NCI-H748 (cell line): ENCODE data around the gene SH3GLB1.

Experiments
- DNase-seq: peaks from one replicate; lab custom pipeline; 2025; ENCODE audit not compliant: unreplicated experiment; lab: John Stamatoyannopoulos, UW

Gene SH3GLB1

DNA sequence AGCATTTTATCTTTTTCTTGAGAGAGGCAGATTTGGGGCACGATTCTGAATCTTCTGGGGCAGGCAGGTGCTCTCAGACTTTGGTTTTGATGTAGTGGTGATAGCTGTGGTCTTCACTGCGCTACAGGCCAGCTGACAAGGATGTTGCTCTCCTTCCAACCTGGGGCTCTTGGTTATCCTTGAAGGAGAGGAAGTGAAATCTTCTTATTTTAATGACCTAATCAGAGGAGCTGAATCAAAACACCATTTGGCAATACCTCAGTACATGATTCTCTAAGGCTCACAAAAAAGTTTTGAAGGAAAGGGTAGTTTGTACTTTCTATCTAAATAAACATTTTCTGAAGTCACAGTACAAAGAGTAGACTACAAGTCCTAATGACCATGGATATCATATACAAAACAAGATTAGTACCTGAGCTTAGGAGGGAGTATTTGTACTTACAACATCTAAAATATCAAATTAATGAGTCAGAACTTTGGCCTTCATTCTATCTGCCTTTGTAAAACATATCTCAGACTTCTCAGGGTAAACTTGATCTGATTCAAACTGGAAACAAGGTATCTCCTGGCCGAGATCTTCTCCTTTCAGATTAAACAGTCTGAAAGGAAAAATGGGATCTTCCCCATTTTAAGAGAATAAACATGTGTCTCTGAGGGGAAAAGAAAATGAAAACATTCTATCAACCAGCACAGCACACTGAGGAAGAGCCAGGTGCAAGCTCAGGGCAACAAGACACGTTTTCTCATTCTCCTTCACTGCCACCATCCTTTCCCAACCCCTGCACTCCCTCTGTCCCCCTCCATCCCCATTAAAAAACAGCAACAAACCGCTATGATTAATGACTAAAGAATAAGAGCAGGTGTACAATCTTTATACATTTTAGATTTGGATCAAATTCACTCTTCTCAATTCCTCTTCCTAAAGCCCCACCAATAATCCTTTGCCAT, 69.2 kb downstream of the SH3GLB1 start:
- no peak for DNase-seq

DNA sequence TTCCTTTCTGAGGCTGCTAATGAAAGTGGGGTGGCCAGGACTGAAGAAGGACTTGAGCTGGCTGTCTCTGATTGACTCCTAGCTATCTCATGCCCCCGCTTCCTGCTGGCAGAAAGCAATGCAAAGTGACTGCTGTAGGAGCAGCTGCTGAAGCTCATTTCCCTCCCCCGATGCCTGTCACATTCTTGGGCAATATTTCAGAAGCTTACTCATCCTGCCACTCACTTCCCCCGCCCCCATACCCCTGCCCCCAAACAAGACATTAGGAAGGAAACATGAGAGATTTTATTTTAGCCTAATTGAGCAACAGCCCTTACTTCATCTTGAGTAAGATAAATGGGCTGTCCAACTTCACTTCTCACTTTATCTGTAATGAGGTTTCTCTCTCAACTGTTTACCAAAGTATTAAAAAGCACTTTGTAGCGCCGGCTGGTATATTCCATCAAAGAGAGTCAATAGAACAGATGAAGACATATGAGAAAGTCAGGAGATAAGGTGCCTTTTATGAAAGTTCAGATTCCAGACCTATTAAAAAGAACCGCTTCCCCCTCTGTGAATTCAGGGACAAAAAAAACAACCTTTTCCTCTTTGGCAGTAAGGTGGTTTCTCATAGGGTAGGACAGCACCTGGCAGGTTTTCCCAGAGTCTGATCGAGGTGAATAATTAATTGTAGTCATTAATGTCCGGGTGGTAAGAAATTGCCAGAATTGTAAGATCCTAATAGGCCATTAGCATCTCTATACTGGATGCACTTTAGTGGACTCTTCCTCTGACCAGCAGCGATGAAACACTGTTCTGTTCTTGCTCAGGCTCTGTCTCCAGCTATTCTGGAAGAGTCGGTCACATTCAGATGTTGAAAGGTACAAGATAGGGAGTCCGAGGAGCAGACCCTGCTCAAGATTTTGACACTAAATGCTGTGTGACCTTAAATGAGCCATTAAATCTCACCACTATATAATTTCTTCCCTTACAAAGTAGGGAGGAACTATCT, 70.2 kb downstream of the SH3GLB1 start:
- DNase-seq: peak; percentile 74

DNA sequence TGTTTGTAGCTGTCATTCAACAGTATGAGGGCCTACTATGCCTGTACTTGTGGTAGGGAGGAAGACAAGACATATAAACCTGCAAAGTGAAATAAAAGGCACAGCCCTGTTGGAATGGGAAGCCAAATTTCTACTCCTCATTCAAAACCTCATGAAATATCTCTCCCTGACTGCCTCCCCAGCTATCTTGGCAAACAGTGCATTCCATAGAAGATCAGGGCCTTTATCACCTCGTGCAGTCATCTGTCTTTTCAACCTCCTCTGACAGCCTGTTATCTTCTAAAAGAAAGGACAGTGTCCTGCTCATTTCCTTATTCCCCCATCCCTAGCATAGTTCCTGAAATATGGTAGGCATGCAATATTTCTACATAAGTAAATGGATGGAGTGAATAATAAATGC, 71.0 kb downstream of the SH3GLB1 start:
- DNase-seq: no peak

GRCh38 chr1:86776108-86776507, 71.7 kb downstream of the SH3GLB1 start:
- DNase-seq: no peak

DNA sequence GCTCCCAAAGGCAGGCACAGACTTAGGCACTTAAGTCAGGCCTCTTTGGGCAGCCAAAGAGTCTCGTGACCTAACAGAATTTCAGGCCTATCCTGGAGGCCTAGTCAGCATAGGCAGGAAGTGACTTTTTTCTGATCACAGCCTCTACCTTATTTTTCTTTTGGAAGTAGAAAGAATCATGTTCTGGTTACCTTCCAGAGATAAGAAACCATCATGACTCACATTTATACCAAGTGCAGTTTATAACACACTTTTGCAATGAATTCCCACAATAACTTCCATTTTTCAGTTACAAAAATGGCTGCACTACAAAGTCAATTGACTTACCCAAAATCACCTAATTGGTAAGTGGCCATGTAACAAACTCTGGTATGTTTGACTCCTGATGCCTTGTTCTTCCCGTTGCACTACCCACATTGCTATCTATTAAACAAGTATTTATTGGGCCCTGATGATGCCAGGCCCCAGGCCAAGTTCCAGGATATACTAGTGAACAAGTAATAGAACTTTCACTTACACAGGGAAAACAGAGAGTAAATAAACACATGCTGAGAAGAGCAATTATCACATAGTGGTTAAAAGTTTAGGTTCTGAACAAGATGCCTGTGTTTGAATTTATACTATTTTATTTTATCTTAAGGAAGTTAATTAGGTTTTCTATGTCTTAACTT, 74.3 kb downstream of the SH3GLB1 start:
- no peak for DNase-seq

DNA sequence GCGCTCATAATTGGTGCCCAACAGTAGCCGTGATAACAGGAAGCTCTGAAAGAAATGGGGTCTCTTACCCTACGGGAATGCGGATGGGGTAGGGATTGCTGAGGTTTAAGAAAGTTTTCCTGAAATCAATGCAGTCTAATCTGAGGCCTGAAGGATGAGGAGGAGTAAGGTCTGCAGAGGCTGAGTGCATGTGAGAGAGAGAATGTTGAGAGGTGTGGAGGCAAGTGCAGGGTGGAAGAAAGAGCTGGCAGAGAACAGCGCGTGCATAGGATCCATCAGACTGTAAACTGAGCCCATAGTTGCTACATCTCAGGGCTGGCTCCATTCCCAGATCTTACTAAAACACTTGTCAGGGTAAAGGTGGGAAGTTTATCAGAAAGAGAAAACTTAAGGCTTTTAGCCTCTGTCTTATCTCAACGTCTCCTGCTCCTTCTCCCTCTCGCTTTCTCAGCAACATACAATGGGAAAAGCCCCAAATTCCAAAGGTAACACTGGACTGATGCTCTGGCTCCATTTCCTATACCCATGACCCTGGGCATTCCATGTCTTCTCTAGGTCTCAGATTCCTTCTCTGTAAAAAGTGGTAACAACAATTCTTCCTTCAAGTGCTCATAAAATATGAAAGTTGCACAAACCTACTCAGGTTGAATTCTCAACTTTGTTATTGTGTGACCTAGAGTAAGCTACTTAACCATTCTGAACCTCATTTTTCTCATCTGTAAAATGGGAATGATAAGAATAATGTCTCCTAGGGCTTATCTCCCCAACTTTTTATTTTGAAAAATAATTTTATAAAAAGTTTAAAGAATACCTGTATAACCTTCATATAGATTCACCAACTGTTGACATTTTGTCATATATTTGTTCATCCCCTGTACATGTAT, 75.2 kb downstream of the SH3GLB1 start:
- no peak for DNase-seq

GRCh38 chr1:86782482-86782881, 78.1 kb downstream of the SH3GLB1 start:
- no peak for DNase-seq

- no peak for DNase-seq
Observed at GRCh38 chr1:86787621-86788020, 83.2 kb downstream of the SH3GLB1 start.

DNA sequence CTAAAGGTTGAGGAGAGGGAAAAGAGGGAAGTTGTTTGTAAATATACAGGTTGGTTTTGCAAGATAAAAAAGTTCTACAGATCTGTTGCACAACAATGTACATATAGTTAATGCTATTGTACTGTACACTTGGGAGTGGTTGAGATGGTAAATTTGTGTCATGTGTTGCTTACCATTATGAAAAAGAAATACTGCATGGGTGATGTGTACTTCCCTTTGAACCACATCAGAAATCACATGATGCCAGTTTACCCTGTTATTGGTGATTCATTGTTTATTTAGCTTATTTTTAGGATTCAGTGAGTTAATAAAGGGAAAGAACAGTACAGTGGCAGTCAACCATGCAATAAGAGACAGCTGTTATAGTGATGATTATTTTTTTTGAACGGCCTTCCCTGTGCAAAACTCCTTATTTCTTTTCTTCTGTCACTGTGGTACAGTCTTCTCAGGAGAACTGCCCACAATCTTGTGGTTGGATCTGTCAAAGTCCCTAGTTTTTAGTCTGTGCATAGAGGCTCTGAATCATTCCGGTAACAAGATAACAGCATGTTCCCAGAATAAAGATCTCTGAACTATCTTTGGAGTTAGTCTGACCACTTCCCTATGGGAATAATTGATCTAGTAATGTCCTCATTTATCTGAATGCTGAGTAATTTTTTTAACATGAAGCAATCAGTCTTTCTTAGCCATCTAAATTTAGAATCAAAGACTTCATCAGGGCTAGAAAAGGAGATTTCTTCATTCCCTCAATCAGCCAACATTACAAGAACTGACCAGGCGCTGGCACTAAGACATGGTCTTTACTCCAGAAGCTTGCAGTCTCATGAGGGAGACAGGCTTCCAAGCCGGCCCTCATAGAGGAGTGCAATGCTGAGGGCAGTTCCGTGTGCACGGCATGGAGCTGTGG, 84.2 kb downstream of the SH3GLB1 start:
- no peak for DNase-seq

DNA sequence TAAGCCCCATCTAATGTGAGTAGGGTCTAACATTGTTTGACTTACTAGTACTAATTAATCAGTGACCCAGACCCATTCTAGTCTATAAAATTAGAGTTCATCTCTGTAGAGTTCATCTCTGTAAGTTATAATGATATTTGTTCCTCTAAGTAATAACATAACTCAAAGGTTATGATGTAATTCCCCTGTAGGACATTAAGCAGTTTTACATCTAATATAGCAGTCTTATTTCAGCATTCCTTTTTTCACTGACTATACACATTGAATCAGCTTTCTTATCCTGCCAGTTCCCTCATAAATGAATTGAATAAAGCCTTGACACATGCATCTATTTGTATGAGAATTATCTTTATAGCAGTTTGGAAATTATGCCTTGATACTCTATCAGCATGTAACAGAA, 90.9 kb downstream of the SH3GLB1 start:
- DNase-seq: no peak
